ENCODE data around the gene PSD4.

PSD4 gene

DNA sequence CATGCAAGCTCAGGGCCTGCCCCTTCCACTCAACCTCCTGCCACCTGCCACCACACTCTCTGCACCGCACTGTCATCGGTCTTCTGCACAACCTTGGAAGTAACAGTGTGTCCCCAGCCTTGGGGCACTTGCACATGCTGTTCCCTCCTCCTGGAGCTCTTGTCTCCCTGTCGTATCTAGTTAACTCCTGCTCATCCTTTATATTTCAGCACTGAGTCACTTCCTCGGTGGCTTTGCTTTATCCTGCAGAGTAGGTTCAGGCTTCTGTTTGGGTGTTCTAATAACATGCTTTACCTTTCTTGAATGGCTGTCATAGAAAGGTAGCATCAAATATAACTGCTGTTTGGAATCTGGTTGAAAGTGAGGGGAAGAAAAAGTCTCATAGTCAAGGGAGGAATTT, 79.7 kb downstream of the PSD4 start:
- no peak for DNase-seq
- no peak for TF ChIP-seq GATA1 (IDR thresholded peaks at IDR 0.05; ENCODE audit: low read depth, low read length)
- no peak for TF ChIP-seq POLR2A (IDR thresholded peaks at IDR 0.05; ENCODE audit: low read length)

DNA sequence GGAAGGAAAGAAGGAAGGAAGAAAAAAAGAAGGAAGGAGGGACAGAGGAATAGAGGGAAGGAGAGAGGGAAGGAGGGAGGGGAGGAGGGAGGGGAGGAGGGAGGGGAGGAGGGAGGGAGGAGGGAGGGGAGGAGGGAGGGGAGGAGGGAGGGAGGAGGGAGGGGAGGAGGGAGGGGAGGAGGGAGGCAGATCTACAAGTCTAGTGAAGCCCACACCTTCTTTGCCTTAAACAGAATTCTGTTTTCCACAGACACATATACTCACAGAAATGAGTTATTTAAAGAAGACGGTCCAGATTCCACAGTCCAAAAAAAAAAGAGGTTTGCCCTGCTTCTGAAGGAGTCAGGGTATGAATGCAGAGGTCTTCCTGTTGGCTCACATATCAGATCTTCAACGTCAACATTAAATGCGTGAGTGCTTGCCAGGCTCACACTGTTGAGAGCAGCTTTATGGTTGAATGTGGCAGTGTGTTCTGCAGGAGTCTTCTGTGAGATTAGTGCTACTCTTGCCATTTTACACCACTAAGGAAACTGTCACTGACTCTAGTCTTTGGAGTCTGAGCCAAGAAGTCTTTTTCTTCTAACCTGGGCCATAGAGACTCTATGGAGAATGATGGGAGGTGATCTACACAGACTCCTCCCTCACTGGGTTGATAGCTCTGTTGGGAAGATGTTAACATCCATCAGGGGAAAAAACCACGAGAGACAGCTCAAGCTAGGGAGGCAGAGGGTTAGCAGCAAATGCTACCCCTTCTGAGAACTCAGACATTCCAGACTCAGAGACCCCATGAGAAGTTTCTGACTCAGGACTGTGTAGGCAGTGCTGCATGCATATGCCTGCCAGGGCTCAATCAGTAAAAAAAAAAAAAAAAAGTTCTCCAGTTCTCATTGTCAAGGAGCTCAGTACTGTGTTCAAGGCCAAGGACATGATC, 81.6 kb downstream of the PSD4 start:
- no peak for TF ChIP-seq GATA1 (IDR thresholded peaks at IDR 0.05; ENCODE audit: low read depth, low read length)
- TF ChIP-seq POLR2A (IDR thresholded peaks at IDR 0.05; ENCODE audit: low read length), result no peak
- no peak for DNase-seq

GRCh38 chr2:113257516-113258264, 83.9 kb downstream of the PSD4 start:
- no peak for TF ChIP-seq GATA1 (IDR thresholded peaks at IDR 0.05; ENCODE audit: low read depth, low read length)
- no peak for DNase-seq

- no peak for DNase-seq
- TF ChIP-seq GATA1 (IDR thresholded peaks at IDR 0.05; ENCODE audit: low read depth, low read length), result no peak
- no peak for TF ChIP-seq POLR2A (IDR thresholded peaks at IDR 0.05; ENCODE audit: low read length)
Measured at GRCh38 chr2:113258471-113259147, 84.8 kb downstream of the PSD4 start.
